HL-60 (cell line): ENCODE data around the gene SLC27A2.
"Not testable (repeated sequence)": the region's sequence is repeated elsewhere in the genome, so short reads cannot be mapped to it uniquely, and the experiment has no call there.

ENCODE experiments used
- DNase-seq, 2 experiments: peaks; one replicate each; pipeline ENCODE4 v3.0.0-alpha.2; 2010 to 2020; ENCODE audit warnings: low read depth in 1 of 2, low spot score in 1 of 2
- H3K27ac ChIP-seq: fragments of 250-450 bp; sonication (Bioruptor Pico); replicated peaks from 2 replicates; pipeline ENCODE4 v1.5.1; 2020; ENCODE audit warnings: mild to moderate bottlenecking, moderate library complexity
- H3K27me3 ChIP-seq: fragments of 250-450 bp; sonication (Bioruptor Pico); 2 replicates; pipeline ENCODE4 v1.5.1; 2021; ENCODE audit warnings: mild to moderate bottlenecking, moderate library complexity; ENCODE audit not compliant: insufficient read depth, poor library complexity, severe bottlenecking
- H3K4me3 ChIP-seq: replicated peaks from 2 replicates; pipeline ENCODE4 v1.5.1; 2011; ENCODE audit warnings: mild to moderate bottlenecking, control low read depth, low read length; ENCODE audit not compliant: insufficient read depth
- GABPA ChIP-seq: IDR thresholded peaks from 2 replicates; pipeline ENCODE4 v1.6.1; 2012; ENCODE audit warnings: low read depth
- POLR2AphosphoS5 ChIP-seq: IDR thresholded peaks from 2 replicates; pipeline ENCODE4 v1.6.1; 2012; ENCODE audit warnings: low read depth
- SPI1 ChIP-seq: IDR thresholded peaks from 2 replicates; pipeline ENCODE4 v1.6.1; 2012; ENCODE audit warnings: low read depth, mild to moderate bottlenecking, borderline replicate concordance
- TF ChIP-seq, protein P1 (sequence below): IDR thresholded peaks from one replicate; pipeline ENCODE4 v1.5.1; 2011; ENCODE audit warnings: low read length, control low read depth, inconsistent platforms; ENCODE audit not compliant: insufficient read depth
- TF ChIP-seq, protein P2 (sequence below): IDR thresholded peaks from 2 replicates; pipeline ENCODE4 v1.6.1; 2012; ENCODE audit warnings: low read depth; ENCODE audit not compliant: insufficient replicate concordance

Gene SLC27A2

DNA sequence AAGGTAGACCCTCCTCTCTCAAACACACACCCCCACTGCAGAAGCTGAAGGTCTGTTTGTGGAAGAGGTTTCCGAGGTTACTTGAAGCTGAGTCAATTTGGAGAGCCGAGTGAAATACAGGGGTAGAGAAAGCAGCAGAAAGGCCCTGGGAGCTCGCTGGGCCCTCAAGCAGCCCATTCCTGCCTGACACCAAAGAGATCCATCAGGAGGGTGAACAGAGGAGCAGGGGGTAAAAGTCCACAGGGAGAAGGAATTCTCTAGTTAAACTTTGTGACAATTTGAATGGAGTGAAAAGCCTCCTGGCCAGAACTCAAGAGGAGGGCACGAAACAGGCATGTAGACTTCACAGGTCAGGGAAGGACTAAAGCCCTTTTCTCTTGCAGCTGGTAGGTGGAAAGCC lies 13.6 kb upstream of the SLC27A2 start:
- TF ChIP-seq, protein P1, sequence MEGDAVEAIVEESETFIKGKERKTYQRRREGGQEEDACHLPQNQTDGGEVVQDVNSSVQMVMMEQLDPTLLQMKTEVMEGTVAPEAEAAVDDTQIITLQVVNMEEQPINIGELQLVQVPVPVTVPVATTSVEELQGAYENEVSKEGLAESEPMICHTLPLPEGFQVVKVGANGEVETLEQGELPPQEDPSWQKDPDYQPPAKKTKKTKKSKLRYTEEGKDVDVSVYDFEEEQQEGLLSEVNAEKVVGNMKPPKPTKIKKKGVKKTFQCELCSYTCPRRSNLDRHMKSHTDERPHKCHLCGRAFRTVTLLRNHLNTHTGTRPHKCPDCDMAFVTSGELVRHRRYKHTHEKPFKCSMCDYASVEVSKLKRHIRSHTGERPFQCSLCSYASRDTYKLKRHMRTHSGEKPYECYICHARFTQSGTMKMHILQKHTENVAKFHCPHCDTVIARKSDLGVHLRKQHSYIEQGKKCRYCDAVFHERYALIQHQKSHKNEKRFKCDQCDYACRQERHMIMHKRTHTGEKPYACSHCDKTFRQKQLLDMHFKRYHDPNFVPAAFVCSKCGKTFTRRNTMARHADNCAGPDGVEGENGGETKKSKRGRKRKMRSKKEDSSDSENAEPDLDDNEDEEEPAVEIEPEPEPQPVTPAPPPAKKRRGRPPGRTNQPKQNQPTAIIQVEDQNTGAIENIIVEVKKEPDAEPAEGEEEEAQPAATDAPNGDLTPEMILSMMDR = no peak
- TF ChIP-seq, protein P2, sequence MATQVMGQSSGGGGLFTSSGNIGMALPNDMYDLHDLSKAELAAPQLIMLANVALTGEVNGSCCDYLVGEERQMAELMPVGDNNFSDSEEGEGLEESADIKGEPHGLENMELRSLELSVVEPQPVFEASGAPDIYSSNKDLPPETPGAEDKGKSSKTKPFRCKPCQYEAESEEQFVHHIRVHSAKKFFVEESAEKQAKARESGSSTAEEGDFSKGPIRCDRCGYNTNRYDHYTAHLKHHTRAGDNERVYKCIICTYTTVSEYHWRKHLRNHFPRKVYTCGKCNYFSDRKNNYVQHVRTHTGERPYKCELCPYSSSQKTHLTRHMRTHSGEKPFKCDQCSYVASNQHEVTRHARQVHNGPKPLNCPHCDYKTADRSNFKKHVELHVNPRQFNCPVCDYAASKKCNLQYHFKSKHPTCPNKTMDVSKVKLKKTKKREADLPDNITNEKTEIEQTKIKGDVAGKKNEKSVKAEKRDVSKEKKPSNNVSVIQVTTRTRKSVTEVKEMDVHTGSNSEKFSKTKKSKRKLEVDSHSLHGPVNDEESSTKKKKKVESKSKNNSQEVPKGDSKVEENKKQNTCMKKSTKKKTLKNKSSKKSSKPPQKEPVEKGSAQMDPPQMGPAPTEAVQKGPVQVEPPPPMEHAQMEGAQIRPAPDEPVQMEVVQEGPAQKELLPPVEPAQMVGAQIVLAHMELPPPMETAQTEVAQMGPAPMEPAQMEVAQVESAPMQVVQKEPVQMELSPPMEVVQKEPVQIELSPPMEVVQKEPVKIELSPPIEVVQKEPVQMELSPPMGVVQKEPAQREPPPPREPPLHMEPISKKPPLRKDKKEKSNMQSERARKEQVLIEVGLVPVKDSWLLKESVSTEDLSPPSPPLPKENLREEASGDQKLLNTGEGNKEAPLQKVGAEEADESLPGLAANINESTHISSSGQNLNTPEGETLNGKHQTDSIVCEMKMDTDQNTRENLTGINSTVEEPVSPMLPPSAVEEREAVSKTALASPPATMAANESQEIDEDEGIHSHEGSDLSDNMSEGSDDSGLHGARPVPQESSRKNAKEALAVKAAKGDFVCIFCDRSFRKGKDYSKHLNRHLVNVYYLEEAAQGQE = no peak
- TF ChIP-seq GABPA = no peak
- no peak for TF ChIP-seq SPI1
- no peak for TF ChIP-seq POLR2AphosphoS5
- Histone ChIP-seq H3K4me3 (no peak overlapping the region), H3K27ac (no peak overlapping the region), H3K27me3 (no peaks in the 10 kb centered on the region)
- DNase-seq = no peak

- no peak for TF ChIP-seq GABPA
- TF ChIP-seq, protein P2 = no peak
- TF ChIP-seq, protein P1 = no peak
- no peak for TF ChIP-seq POLR2AphosphoS5
- no peak for TF ChIP-seq SPI1
- no peaks in the 10 kb centered on the region for H3K27me3 ChIP-seq
- H3K27ac ChIP-seq = no peak overlapping the region
- no peak for DNase-seq
- no peak overlapping the region for H3K4me3 ChIP-seq
Measured at GRCh38 chr15:50168783-50169411, 13.1 kb upstream of the SLC27A2 start.

- not testable (repeated sequence) for H3K27ac ChIP-seq, DNase-seq, H3K27me3 ChIP-seq, H3K4me3 ChIP-seq
Measured at GRCh38 chr15:50172360-50172895, 9.6 kb upstream of the SLC27A2 start.

DNA sequence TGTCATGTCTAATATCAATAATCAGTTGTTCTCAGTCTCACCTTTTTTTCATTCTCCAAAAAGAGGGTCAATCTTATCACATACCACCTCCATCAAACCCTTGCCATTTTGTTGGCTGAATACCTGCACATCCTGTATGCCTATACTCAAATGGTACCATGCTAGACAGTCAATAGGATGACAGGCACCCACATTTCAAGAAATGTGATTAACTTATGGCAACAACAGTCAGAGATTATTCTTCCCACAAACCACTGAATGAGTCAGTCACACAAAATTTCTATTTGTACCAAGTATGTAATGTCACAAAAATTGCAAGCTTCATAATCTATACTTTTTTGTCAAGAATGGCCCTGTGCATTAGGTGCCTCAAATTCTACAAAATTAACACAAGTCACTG lies 5.1 kb upstream of the SLC27A2 start:
- H3K4me3 ChIP-seq = no peak overlapping the region
- TF ChIP-seq, protein P1 = no peak
- TF ChIP-seq POLR2AphosphoS5 (no peak), GABPA (no peak), SPI1 (no peak)
- H3K27ac ChIP-seq = no peak overlapping the region
- DNase-seq = no peak
- no peaks in the 10 kb centered on the region for H3K27me3 ChIP-seq
